Small intestine (tissue), 7 donors: ENCODE data around the gene TMEM125. TPM values are rescaled to one million over a fixed set of nuclear protein-coding genes. Genes with fewer than 3 reads are reported as not detected.

Source experiments
- DNase-seq, 2 donors: peaks; one replicate each; pipeline versions ENCODE4 v3.0.0 to v3.0.0-alpha.2; 2013
- FAIRE-seq: peaks from 2 replicates; lab custom pipeline; 2012; peaks lifted over from hg19 to GRCh38; lab: Jason Lieb, UNC
- H3K27ac ChIP-seq, 3 donors: one replicate each; pipeline ENCODE4 v1.5.1; 2013; ENCODE audit warnings: low read length in 2 of 3, mild to moderate bottlenecking in 2 of 3, control low read depth in 1 of 3, inconsistent platforms in 1 of 3, low read depth in 1 of 3, moderate library complexity in 1 of 3
- H3K27me3 ChIP-seq, 3 donors: one replicate each; pipeline ENCODE4 v1.6.1; 2013; ENCODE audit warnings: low read length in 3 of 3, inconsistent platforms in 1 of 3; ENCODE audit not compliant: control insufficient read depth in 3 of 3, insufficient read depth in 3 of 3
- H3K36me3 ChIP-seq, 3 donors: one replicate each; pipeline ENCODE4 v1.6.1; 2013; ENCODE audit warnings: low read length in 3 of 3, inconsistent platforms in 1 of 3, low read depth in 1 of 3, mild to moderate bottlenecking in 1 of 3, moderate library complexity in 1 of 3; ENCODE audit not compliant: control insufficient read depth in 3 of 3, insufficient read depth in 2 of 3
- H3K4me1 ChIP-seq, 3 donors: one replicate each; pipeline ENCODE4 v1.6.1; 2013; ENCODE audit warnings: low read length in 2 of 3, inconsistent platforms in 1 of 3, low read depth in 1 of 3, mild to moderate bottlenecking in 1 of 3, moderate library complexity in 1 of 3; ENCODE audit not compliant: control insufficient read depth in 3 of 3, insufficient read depth in 2 of 3
- H3K4me3 ChIP-seq, 3 donors: one replicate each; pipeline ENCODE4 v1.5.1; 2013; ENCODE audit warnings: low read length in 3 of 3, control low read depth in 1 of 3, inconsistent platforms in 1 of 3, low read depth in 1 of 3, mild to moderate bottlenecking in 1 of 3, moderate library complexity in 1 of 3
- H3K9me3 ChIP-seq, 2 donors: one replicate each; pipeline ENCODE4 v1.6.1; 2013; ENCODE audit warnings: low read depth in 1 of 2, low read length in 1 of 2; ENCODE audit not compliant: control insufficient read depth in 2 of 2, insufficient read depth in 1 of 2
- WGBS, 3 donors: extraction: QIAGEN DNeasy Blood & Tissue Kit; methylation state at CpG; one replicate each; pipeline ENCODE4 v1.1.7; 2013; 5-methylcytosine and 5-hydroxymethylcytosine counted together
- polyA plus RNA-seq, 4 donors: library from polyadenylated mRNA; stranded (reverse) in 3 of 4; unstranded in 1 of 4; fragments of 200-250 nt in 3 of 4; fragments of 120-200 nt in 1 of 4; gene quantifications; one replicate each; pipeline versions ENCODE4 v1.2.1 to v1.2.3, GENCODE V29; 2013
- donor health status: healthy with polysubstance abuse.
- donor health status: control.
- donor health status: control.
- donor health status: Bipolar disorder and iron deficiency.
- donor health status: healthy.

TMEM125 gene
- polyA plus RNA-seq, 4 donors: 38.3 to 94.3 (median 68.5) TPM

DNA sequence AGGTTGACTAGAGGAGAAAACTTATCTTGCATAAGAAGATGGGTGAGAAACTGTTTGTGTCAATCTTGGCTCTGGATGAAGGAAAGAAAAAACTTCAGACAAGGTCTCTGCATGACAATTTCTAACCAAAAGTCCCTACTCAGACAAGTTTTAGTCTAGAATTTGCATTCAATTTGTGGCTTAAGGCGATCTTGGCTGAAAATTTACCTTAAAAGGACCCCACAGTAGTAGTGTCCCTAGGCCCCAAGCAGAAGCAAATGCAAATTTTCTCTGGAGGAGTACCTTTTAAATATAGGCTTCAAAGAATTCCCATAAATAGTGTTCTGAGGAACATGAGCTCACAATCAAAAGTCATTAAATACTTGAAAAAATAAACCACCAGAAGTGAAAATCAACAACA is 17.6 kb upstream of the TMEM125 start:
- Histone ChIP-seq H3K4me1 (peaks cover 0 to 3% (median 0%) of the 10 kb centered on the region in 3 donors), H3K27ac (no peak overlapping the region), H3K9me3 (peaks cover 0 to 9% of the 10 kb centered on the region in 2 donors), H3K36me3 (no peaks in the 10 kb centered on the region), H3K4me3 (no peak overlapping the region), H3K27me3 (peaks cover 0 to 2% (median 0%) of the 10 kb centered on the region in 3 donors)
- WGBS, 3 donors: 86 to 94% (median 88%) methylated on average over 1 of the region's 1 CpG
- DNase-seq (no peak), FAIRE-seq (no peak)

DNA sequence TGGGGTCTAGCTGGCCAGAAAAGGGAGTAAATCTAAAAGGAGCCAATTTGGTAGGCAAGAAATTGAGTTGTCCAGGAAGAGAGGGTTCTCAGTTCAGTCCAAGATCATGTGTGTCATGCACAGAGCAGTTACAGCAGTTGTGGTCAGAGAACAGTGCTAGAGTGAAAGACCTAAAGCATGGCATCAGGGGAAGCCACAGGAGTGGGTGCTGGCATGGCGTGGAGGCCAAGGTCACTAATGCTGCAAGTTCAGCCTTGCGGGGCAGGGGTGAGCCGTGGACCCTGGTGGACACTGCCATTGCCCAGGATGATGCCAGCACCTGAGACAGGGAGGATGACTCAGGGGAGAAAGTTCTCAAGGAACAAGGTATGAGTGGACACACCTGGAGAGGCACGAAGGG is 16.6 kb upstream of the TMEM125 start:
- Histone ChIP-seq H3K36me3 (no peaks in the 10 kb centered on the region), H3K27me3 (peaks cover 0 to 2% (median 0%) of the 10 kb centered on the region in 3 donors), H3K4me1 (peaks cover 0 to 3% (median 0%) of the 10 kb centered on the region in 3 donors), H3K9me3 (peaks cover 0 to 11% of the 10 kb centered on the region in 2 donors), H3K27ac (no peak overlapping the region), H3K4me3 (no peak overlapping the region)
- FAIRE-seq: no peak
- DNase-seq: no peak
- 81 to 88% (median 85%) methylated on average over 4 of the region's 4 CpGs for WGBS, 3 donors

DNA sequence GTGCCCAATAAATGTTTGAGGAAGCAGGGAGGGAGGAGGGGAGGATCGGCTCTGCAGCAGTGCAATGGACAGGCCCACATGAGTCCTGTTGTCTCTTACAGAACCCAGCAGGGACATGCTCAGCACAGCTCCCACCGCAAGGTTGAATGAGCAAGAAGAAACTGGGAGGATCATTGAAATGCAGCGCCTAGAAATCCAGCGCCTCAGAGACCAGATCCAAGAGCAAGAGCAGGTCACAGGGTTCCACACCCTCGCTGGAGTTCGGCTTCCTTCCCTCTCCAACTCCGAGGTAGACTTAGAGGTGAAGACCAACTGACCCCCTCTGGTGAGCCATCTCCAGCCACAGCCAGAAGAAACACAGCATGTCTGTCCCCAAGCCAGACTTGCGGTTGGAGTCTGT is 15.9 kb upstream of the TMEM125 start:
- Histone ChIP-seq H3K9me3 (peaks cover 0 to 15% of the 10 kb centered on the region in 2 donors), H3K27ac (no peak overlapping the region), H3K36me3 (no peaks in the 10 kb centered on the region), H3K4me3 (no peak overlapping the region), H3K27me3 (peaks cover 0 to 2% (median 0%) of the 10 kb centered on the region in 3 donors), H3K4me1 (peaks cover 0 to 3% (median 0%) of the 10 kb centered on the region in 3 donors)
- no peak for FAIRE-seq
- DNase-seq: no peak
- WGBS, 3 donors: 87 to 92% (median 89%) methylated on average over 8 of the region's 8 CpGs

DNA sequence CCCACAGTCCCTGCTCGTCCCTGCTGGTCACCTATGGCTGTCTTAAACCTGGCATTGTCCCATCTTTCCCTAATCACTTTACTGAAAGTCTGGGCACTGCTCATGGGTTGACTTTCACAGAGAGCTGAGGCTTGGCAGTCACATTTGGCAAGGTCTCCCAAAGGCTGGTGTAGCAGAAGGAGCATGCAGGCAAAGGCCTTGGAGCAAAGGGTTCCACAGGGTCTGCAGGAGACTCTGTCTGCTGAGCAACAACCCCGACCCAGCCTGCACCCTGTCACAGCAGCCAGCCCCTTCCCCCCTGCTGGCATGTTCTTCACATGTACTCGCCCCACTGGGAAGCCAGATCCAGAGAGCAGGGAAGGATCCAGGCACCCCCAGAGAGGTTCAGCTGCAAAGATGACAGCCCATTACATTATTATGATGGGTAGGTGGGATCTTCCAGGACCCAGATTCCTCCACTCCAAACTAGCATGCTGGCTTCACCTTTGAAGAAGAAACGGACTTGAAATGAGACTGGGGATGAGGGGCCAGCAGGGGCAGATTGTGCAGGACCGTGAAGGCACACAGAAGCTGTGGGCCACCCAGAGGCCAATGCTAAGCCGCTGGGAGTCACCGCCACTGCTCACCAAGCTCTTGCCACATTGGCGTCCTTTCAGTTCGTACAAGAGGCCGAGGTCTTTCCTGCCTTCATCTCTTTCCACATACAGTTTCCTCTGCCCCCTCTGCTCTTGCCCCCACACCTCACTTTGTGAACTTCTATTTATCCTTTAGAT is 14.2 kb upstream of the TMEM125 start:
- Histone ChIP-seq H3K27ac (peak overlapping the region in 2 of 3 donors; percentile 79 to 95), H3K27me3 (peaks cover 0 to 2% (median 0%) of the 10 kb centered on the region in 3 donors), H3K4me3 (no peak overlapping the region), H3K36me3 (no peaks in the 10 kb centered on the region), H3K4me1 (peaks cover 0 to 3% (median 0%) of the 10 kb centered on the region in 3 donors), H3K9me3 (peaks cover 0 to 15% of the 10 kb centered on the region in 2 donors)
- DNase-seq (no peak), FAIRE-seq (no peak)
- 71 to 80% (median 77%) methylated on average over 10 of the region's 10 CpGs for WGBS, 3 donors

DNA sequence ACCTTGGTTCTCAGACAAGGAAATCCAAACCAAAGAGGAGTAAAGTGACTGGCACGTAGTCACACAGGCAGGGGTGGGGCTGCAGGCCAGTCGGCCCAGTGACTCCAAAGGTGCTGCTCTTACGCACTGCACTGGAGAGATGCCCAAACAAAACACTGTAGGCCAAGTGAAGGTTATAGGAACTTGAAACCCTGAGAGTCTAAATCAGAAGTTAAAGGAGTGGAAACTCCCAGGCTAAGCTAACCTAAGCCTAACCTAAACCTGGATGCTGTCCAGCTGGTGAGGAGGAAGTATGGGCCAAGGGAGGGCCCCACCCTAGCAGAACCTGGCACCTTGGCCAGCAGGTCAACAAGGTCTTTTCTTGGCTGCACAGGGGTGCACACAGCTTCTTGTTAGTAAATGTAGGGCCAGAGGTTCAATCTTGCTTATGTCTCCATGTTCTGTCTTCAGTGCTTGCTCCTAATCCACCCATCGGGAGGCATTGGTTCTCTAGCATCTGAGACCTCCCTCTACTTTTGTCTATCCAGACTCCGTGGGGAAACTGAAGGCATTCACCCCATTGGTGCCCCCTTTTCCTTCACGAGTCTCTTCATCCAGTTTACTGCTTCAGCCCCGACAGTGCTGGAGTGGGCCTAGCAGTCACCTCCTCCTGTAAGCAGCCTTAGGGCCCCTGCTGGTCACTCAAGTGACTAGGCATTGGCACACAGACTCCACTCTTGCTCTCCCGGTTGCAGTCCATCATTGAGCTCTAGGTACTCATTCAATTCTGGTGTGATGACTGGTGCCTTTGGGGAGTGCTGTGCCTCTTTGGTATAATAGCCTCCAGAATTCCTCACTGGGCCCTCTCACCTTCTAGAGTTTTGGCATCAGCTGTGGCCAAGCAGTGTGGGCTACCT is 12.9 kb upstream of the TMEM125 start:
- Histone ChIP-seq H3K9me3 (peaks cover 0 to 9% of the 10 kb centered on the region in 2 donors), H3K27ac (peak overlapping the region in 2 of 3 donors; percentile 79 to 91), H3K4me1 (peaks cover 0 to 3% (median 0%) of the 10 kb centered on the region in 3 donors), H3K4me3 (no peak overlapping the region), H3K27me3 (peaks cover 0 to 2% (median 0%) of the 10 kb centered on the region in 3 donors), H3K36me3 (no peaks in the 10 kb centered on the region)
- WGBS, 3 donors: 50 to 75% (median 56%) methylated on average over 8 of the region's 8 CpGs
- FAIRE-seq (peak; percentile 23), DNase-seq (peak in 1 of 2 donors; percentile 96)

DNA sequence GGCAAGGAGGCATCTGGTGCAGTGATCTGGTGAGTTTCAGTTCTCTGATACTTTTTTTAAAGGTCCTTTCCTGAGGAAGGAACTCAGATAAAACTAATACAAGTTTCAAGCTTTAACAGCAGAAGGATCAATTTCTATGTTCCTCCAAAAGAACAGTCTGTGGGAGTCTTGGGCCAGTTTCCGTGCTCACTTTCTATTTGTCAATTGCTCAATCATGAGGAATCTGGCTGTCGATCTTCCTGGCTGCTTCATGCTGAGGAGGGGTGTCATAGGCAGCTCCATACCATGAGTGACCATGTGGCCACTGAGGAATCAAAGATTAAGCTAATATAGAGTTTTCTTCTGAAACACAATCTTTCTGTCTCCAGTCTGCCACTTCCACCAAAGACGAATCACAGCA is 11.4 kb upstream of the TMEM125 start:
- WGBS, 3 donors: 63 to 95% (median 78%) methylated on average over 3 of the region's 3 CpGs
- Histone ChIP-seq H3K4me1 (peaks cover 0 to 3% (median 0%) of the 10 kb centered on the region in 3 donors), H3K4me3 (no peak overlapping the region), H3K9me3 (peaks cover 0 to 12% of the 10 kb centered on the region in 2 donors), H3K36me3 (no peaks in the 10 kb centered on the region), H3K27ac (no peak overlapping the region), H3K27me3 (peaks cover 0 to 2% (median 0%) of the 10 kb centered on the region in 3 donors)
- FAIRE-seq (no peak), DNase-seq (no peak)

DNA sequence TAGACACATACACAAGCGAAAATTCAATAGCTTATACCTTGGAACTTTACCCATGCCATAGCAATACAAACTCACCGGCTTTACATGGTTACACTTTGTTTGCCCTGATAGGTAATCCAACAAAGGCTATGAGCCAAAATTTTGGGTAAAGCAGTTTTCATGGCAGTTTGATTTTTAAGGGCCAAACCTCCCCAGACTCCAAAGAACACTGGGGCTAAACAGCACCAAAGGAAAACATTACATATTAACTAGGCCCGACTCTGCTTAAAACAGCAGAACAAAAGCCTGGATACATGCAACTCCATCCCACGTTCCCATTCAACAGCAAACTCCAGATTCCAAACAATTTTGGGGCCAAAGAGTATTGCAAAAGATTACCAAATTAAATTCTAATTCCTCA is 4.4 kb upstream of the TMEM125 start:
- Histone ChIP-seq H3K9me3 (peaks cover 0 to 3% of the 10 kb centered on the region in 2 donors), H3K27ac (no peak overlapping the region), H3K4me1 (peaks cover 4 to 16% (median 4%) of the 10 kb centered on the region in 3 donors), H3K4me3 (no peak overlapping the region), H3K27me3 (no peaks in the 10 kb centered on the region), H3K36me3 (no peaks in the 10 kb centered on the region)
- DNase-seq: no peak
- WGBS, 3 donors: 77 to 83% (median 77%) methylated on average over 4 of the region's 4 CpGs
- FAIRE-seq: no peak

DNA sequence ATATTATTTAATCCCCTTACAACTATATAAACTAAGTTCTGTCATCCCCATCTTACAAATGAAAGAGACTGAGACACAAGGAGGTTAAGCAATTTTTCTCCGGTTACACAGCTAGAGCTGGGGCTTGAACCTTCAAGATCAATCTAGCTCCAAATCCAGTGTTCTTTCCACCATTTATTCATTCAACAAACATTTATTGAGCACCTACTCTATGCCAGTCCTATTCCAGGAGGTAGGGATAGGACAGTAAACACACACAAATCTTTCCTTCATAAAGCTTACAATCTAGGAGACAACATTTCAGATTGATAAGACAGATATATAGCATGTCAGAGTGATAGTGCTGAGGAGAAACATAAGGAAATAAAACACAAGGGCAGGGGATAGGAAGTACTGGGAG is 2.9 kb upstream of the TMEM125 start:
- Histone ChIP-seq H3K27ac (peak overlapping the region; percentile 25 to 84 (median 70)), H3K9me3 (peaks cover 0 to 3% of the 10 kb centered on the region in 2 donors), H3K4me1 (peaks cover 4 to 24% (median 4%) of the 10 kb centered on the region in 3 donors), H3K27me3 (no peaks in the 10 kb centered on the region), H3K36me3 (no peaks in the 10 kb centered on the region), H3K4me3 (no peak overlapping the region)
- no peak for FAIRE-seq
- 93 to 100% (median 96%) methylated on average over 1 of the region's 1 CpG for WGBS, 3 donors
- DNase-seq: no peak
